ENCODE results near the gene PCARE. TPM values are rescaled to one million over a fixed set of nuclear protein-coding genes. Genes with fewer than 3 reads are reported as not detected.

The PCARE gene
- total and polyA plus RNA-seq, 4 donors = 0.01 to 0.09 (median 0.04) TPM; not detected in 1

DNA sequence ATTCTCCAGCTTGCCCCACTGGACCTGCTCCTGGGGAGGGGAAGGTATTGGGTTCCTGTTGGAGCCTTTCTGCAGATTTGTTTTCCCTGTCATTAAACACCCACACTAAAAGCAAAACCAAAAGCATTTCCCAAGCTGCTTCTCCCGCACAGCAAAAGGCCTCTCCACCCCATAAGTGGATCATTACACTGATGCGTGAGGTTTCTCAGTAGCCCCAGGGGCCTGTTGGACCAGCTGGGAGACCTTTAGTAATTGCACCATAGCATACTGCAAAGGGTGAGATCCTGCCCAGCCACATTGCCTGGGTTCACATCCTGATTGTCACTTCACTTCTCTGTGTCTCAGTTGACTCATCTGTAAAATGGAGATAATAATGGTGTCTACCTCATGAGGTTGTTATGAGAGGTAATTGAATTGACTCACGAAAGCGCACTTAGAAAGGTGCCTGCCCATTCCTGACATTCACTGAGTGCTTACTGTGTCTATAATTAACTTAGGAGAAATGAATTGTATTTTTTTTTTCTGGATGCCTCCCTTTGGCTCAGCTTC is 49.4 kb downstream of the PCARE start:
- no peaks in the 10 kb centered on the region for H3K27me3 ChIP-seq (ENCODE audit: control insufficient read depth in 3 of 3, insufficient read depth in 3 of 3, low read length in 2 of 3)
- TF ChIP-seq, protein P1, sequence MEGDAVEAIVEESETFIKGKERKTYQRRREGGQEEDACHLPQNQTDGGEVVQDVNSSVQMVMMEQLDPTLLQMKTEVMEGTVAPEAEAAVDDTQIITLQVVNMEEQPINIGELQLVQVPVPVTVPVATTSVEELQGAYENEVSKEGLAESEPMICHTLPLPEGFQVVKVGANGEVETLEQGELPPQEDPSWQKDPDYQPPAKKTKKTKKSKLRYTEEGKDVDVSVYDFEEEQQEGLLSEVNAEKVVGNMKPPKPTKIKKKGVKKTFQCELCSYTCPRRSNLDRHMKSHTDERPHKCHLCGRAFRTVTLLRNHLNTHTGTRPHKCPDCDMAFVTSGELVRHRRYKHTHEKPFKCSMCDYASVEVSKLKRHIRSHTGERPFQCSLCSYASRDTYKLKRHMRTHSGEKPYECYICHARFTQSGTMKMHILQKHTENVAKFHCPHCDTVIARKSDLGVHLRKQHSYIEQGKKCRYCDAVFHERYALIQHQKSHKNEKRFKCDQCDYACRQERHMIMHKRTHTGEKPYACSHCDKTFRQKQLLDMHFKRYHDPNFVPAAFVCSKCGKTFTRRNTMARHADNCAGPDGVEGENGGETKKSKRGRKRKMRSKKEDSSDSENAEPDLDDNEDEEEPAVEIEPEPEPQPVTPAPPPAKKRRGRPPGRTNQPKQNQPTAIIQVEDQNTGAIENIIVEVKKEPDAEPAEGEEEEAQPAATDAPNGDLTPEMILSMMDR (IDR thresholded peaks at IDR 0.05; ENCODE audit: control extremely low read depth, extremely low read depth) = no peak
- no peaks in the 10 kb centered on the region for H3K4me1 ChIP-seq (ENCODE audit: control insufficient read depth in 5 of 5, insufficient read depth in 5 of 5, low read length in 5 of 5)
- no peak overlapping the region for H3K4me3 ChIP-seq
- H3K27ac ChIP-seq (ENCODE audit: low read depth in 1 of 2, low read length in 1 of 2) = no peak overlapping the region
- ATAC-seq (ENCODE audit: insufficient read depth, low FRiP score) = no peak
- H3K9ac ChIP-seq (ENCODE audit: insufficient read depth in 1 of 2, low read length in 2 of 2) = no peak overlapping the region
- no peak for DNase-seq
- H3K36me3 ChIP-seq (ENCODE audit: control insufficient read depth in 4 of 4, insufficient read depth in 4 of 4, low read length in 4 of 4) = no peaks in the 10 kb centered on the region
- 84 to 85% methylated on average over 4 of the region's 4 CpGs for WGBS, 2 donors
- H3K9me3 ChIP-seq (ENCODE audit: control insufficient read depth in 4 of 4, insufficient read depth in 3 of 4, low read length in 3 of 4) = no peaks in the 10 kb centered on the region

DNA sequence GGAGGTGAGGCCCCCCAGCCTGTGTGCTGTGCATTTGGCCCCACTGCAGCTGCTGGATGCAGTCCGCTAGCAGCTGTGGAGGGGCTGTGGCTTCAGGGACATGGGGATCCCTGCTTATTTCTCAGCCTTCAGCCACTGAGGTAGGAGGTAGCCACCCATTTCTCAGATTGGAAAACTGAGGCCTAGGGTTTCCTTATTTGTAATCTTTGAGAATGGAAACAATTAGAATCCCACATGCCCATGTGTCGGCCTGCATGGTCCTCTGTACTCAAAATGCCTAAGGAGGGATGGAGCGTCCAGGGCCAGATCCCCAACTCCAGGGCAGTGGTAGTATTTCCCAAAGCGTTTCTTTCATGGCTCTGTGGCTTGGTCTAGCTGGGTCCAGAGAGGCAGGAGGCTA is 51.1 kb downstream of the PCARE start:
- no peaks in the 10 kb centered on the region for H3K27me3 ChIP-seq (ENCODE audit: control insufficient read depth in 3 of 3, insufficient read depth in 3 of 3, low read length in 2 of 3)
- ATAC-seq (ENCODE audit: insufficient read depth, low FRiP score) (no peak), DNase-seq (no peak)
- H3K36me3 ChIP-seq (ENCODE audit: control insufficient read depth in 4 of 4, insufficient read depth in 4 of 4, low read length in 4 of 4) = no peaks in the 10 kb centered on the region
- 95% methylated on average over 4 of the region's 4 CpGs for WGBS, 2 donors
- H3K9me3 ChIP-seq (ENCODE audit: control insufficient read depth in 4 of 4, insufficient read depth in 3 of 4, low read length in 3 of 4) = no peaks in the 10 kb centered on the region
- no peak overlapping the region for H3K27ac ChIP-seq (ENCODE audit: low read depth in 1 of 2, low read length in 1 of 2)
- H3K9ac ChIP-seq (ENCODE audit: insufficient read depth in 1 of 2, low read length in 2 of 2) = no peak overlapping the region
- TF ChIP-seq, protein P1 (IDR thresholded peaks at IDR 0.05; ENCODE audit: control extremely low read depth, extremely low read depth) = no peak
- H3K4me1 ChIP-seq (ENCODE audit: control insufficient read depth in 5 of 5, insufficient read depth in 5 of 5, low read length in 5 of 5) = no peaks in the 10 kb centered on the region
- no peak overlapping the region for H3K4me3 ChIP-seq

DNA sequence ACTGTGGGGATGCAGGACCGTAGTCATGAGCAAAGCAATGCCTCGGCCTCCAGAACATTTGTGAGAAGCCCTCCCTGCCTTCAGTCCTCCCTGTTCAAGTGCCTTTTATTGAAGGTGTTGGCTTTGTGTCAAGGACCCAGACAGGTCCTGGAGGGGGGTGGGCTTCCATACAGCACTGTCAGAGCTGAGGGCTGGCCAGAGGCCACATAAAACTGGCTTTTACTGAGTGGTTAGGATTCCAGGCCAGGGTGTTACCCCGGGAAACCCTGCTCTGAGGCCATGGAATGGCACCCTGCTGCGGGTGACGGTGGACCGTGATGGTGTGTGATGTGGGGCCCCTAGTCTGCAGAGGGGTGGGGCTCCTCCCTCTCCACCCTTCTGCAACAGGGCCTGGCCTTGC is 51.6 kb downstream of the PCARE start:
- Histone ChIP-seq H3K9me3 (ENCODE audit: control insufficient read depth in 4 of 4, insufficient read depth in 3 of 4, low read length in 3 of 4) (no peaks in the 10 kb centered on the region), H3K9ac (ENCODE audit: insufficient read depth in 1 of 2, low read length in 2 of 2) (no peak overlapping the region), H3K36me3 (ENCODE audit: control insufficient read depth in 4 of 4, insufficient read depth in 4 of 4, low read length in 4 of 4) (no peaks in the 10 kb centered on the region), H3K27ac (ENCODE audit: low read depth in 1 of 2, low read length in 1 of 2) (no peak overlapping the region), H3K4me3 (no peak overlapping the region), H3K4me1 (ENCODE audit: control insufficient read depth in 5 of 5, insufficient read depth in 5 of 5, low read length in 5 of 5) (no peaks in the 10 kb centered on the region), H3K27me3 (ENCODE audit: control insufficient read depth in 3 of 3, insufficient read depth in 3 of 3, low read length in 2 of 3) (no peaks in the 10 kb centered on the region)
- ATAC-seq (ENCODE audit: insufficient read depth, low FRiP score) (no peak), DNase-seq (peak in 1 of 3 donors; percentile 20)
- 71 to 73% methylated on average over 6 of the region's 6 CpGs for whole genome bisulfite sequencing, 2 donors
- TF ChIP-seq, protein P1 (IDR thresholded peaks at IDR 0.05; ENCODE audit: control extremely low read depth, extremely low read depth) = no peak

DNA sequence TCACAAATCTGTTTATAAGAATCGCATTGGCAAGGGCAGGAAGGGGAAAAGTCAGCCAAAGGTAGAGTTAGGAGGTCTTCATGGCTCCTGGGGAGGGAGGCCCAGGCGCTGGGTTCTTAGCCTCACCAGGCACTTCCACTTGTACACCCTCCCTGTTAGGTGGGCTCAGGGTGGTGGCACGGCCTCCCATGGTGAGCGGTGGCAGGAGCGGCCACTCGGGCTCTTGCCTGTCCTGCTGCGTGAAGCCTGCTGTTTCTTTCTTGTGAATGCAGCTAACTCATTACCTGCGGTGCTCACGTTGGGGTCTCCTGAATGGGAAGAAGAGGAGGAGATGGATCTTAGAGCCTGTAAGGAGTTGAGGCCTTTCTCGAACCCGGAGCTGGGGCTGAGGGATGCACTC is 52.4 kb downstream of the PCARE start:
- ATAC-seq (ENCODE audit: insufficient read depth, low FRiP score) = no peak
- no peaks in the 10 kb centered on the region for H3K27me3 ChIP-seq (ENCODE audit: control insufficient read depth in 3 of 3, insufficient read depth in 3 of 3, low read length in 2 of 3)
- DNase-seq = no peak

More for the DNA sequence above, 52.4 kb downstream of the PCARE start:
- Histone ChIP-seq H3K4me1 (ENCODE audit: control insufficient read depth in 5 of 5, insufficient read depth in 5 of 5, low read length in 5 of 5) (peaks cover 0 to 2% (median 0%) of the 10 kb centered on the region in 5 donors), H3K9ac (ENCODE audit: insufficient read depth in 1 of 2, low read length in 2 of 2) (no peak overlapping the region), H3K36me3 (ENCODE audit: control insufficient read depth in 4 of 4, insufficient read depth in 4 of 4, low read length in 4 of 4) (no peaks in the 10 kb centered on the region), H3K27ac (ENCODE audit: low read depth in 1 of 2, low read length in 1 of 2) (no peak overlapping the region), H3K9me3 (ENCODE audit: control insufficient read depth in 4 of 4, insufficient read depth in 3 of 4, low read length in 3 of 4) (no peaks in the 10 kb centered on the region), H3K4me3 (no peak overlapping the region)
- 86 to 89% methylated on average over 11 of the region's 11 CpGs for WGBS, 2 donors
- TF ChIP-seq, protein P1 (IDR thresholded peaks at IDR 0.05; ENCODE audit: control extremely low read depth, extremely low read depth) = no peak

All from lung (tissue), 12 donors.